ENCODE results near the gene PLCH2.

DNA sequence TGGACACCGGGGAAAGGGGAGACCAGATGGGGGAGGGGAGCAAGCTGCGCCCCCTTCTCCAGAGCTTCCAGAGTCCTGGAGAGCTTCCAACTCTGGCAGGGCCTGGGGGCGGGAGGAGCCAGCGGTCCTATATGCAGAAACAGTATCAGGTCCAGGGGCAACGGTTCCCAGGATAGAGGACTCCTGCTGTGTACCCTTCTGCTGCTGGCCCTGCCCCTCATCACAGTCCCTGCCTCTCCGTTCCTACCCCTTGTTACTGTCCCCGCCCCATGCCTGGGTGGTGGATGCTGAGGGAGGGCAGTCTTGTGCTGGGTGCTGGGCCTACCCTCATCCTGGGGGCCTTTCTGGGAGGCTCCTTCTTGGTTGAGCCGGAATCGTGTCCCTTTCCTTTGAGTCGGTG lies 44.6 kb upstream of the PLCH2 start:
- TF ChIP-seq POLR2A (IDR thresholded peaks at IDR 0.05; ENCODE audit: low read depth, low read length) (no peak), TAF1 (IDR thresholded peaks at IDR 0.05; ENCODE audit: borderline replicate concordance, low read depth, low read length) (no peak)

All from GM12892 (cell line).